ENCODE measurements around the gene SAYSD1.

Gene SAYSD1

GRCh38 chr6:39073471-39074355, 41.3 kb downstream of the SAYSD1 start:
- DNase-seq (no peak), ATAC-seq (ENCODE audit: insufficient read depth, low read depth) (no peak; the same call in 2 of the 3 replicates)
- Histone ChIP-seq H3K4me3 (ENCODE audit: low read depth in 1 of 2, low read length in 2 of 2) (no peak overlapping the region), H3K27ac (ENCODE audit: low read length) (no peak overlapping the region), H3K9me3 (ENCODE audit: insufficient read depth, low read length, severe bottlenecking) (no peaks in the 10 kb centered on the region), H4K20me1 (ENCODE audit: insufficient read depth, low read length) (peaks cover 3% of the 10 kb centered on the region; the same call in 1 of the 2 replicates), H3K4me2 (ENCODE audit: insufficient read depth, low read length) (no peak overlapping the region), H2AFZ (ENCODE audit: low read depth, low read length) (no peak overlapping the region), H3K9ac (ENCODE audit: low read depth, low read length) (no peak overlapping the region), H3K79me2 (ENCODE audit: insufficient read depth, low read length) (no peaks in the 10 kb centered on the region), H3K4me1 (ENCODE audit: insufficient read depth, low read length) (no peaks in the 10 kb centered on the region), H3K36me3 (ENCODE audit: insufficient read depth, low read length) (no peaks in the 10 kb centered on the region), H3K27me3 (ENCODE audit: insufficient read depth, low read length, poor library complexity) (no peaks in the 10 kb centered on the region)
- TF ChIP-seq EZH2 (IDR thresholded peaks at IDR 0.05; ENCODE audit: borderline replicate concordance, low read depth, low read length, severe bottlenecking) = no peak
- no peak for TF ChIP-seq CTCF (IDR thresholded peaks at IDR 0.05; ENCODE audit: borderline replicate concordance, extremely low read depth, low read length, poor library complexity, severe bottlenecking)

- no peak overlapping the region for H3K4me3 ChIP-seq (ENCODE audit: low read depth in 1 of 2, low read length in 2 of 2)
- H3K27me3 ChIP-seq (ENCODE audit: insufficient read depth, low read length, poor library complexity) = no peaks in the 10 kb centered on the region
- no peak overlapping the region for H3K9ac ChIP-seq (ENCODE audit: low read depth, low read length)
- no peaks in the 10 kb centered on the region for H3K79me2 ChIP-seq (ENCODE audit: insufficient read depth, low read length)
- peaks cover 3% of the 10 kb centered on the region; the same call in 1 of the 2 replicates for H4K20me1 ChIP-seq (ENCODE audit: insufficient read depth, low read length)
- H3K9me3 ChIP-seq (ENCODE audit: insufficient read depth, low read length, severe bottlenecking) = no peaks in the 10 kb centered on the region
- H2AFZ ChIP-seq (ENCODE audit: low read depth, low read length) = no peak overlapping the region
- H3K4me2 ChIP-seq (ENCODE audit: insufficient read depth, low read length) = no peak overlapping the region
- no peak overlapping the region for H3K27ac ChIP-seq (ENCODE audit: low read length)
- no peaks in the 10 kb centered on the region for H3K36me3 ChIP-seq (ENCODE audit: insufficient read depth, low read length)
- TF ChIP-seq CTCF (IDR thresholded peaks at IDR 0.05; ENCODE audit: borderline replicate concordance, extremely low read depth, low read length, poor library complexity, severe bottlenecking) (no peak), EZH2 (IDR thresholded peaks at IDR 0.05; ENCODE audit: borderline replicate concordance, low read depth, low read length, severe bottlenecking) (no peak)
- H3K4me1 ChIP-seq (ENCODE audit: insufficient read depth, low read length) = no peaks in the 10 kb centered on the region
- DNase-seq (no peak), ATAC-seq (ENCODE audit: insufficient read depth, low read depth) (no peak)
Measured at GRCh38 chr6:39072830-39073229, 42.2 kb downstream of the SAYSD1 start.

- Histone ChIP-seq H3K4me3 (ENCODE audit: low read depth in 1 of 2, low read length in 2 of 2) (no peak overlapping the region), H3K9ac (ENCODE audit: low read depth, low read length) (no peak overlapping the region), H3K27ac (ENCODE audit: low read length) (no peak overlapping the region), H3K4me1 (ENCODE audit: insufficient read depth, low read length) (no peaks in the 10 kb centered on the region), H3K9me3 (ENCODE audit: insufficient read depth, low read length, severe bottlenecking) (no peaks in the 10 kb centered on the region), H3K36me3 (ENCODE audit: insufficient read depth, low read length) (peaks cover 5% of the 10 kb centered on the region; the same call in 1 of the 2 replicates), H3K27me3 (ENCODE audit: insufficient read depth, low read length, poor library complexity) (no peaks in the 10 kb centered on the region), H3K79me2 (ENCODE audit: insufficient read depth, low read length) (no peaks in the 10 kb centered on the region), H4K20me1 (ENCODE audit: insufficient read depth, low read length) (no peaks in the 10 kb centered on the region), H2AFZ (ENCODE audit: low read depth, low read length) (no peak overlapping the region), H3K4me2 (ENCODE audit: insufficient read depth, low read length) (no peak overlapping the region)
- ATAC-seq (ENCODE audit: insufficient read depth, low read depth) = no peak
- TF ChIP-seq EZH2 (IDR thresholded peaks at IDR 0.05; ENCODE audit: borderline replicate concordance, low read depth, low read length, severe bottlenecking) (no peak), CTCF (IDR thresholded peaks at IDR 0.05; ENCODE audit: borderline replicate concordance, extremely low read depth, low read length, poor library complexity, severe bottlenecking) (no peak)
- no peak for DNase-seq
Measured at GRCh38 chr6:39068391-39068790, 46.6 kb downstream of the SAYSD1 start.

Data from DND-41 (cell line).